Vagina (tissue), 2 donors: ENCODE data around the gene CHAT. TPM values are rescaled to one million over a fixed set of nuclear protein-coding genes. Genes with fewer than 3 reads are reported as not detected.

ENCODE experiments used
- DNase-seq, 2 donors: peaks; one replicate each; pipeline ENCODE4 v3.0.0-alpha.2; 2017; ENCODE audit errors: extremely low spot score in 2 of 2
- H3K27ac ChIP-seq: fragments of 200-600 bp; sonication (generic); one replicate; pipeline ENCODE4 v1.5.1; 2019
- H3K27me3 ChIP-seq: fragments of 200-600 bp; sonication (generic); one replicate; pipeline ENCODE4 v1.5.1; 2019
- H3K36me3 ChIP-seq, 2 donors: fragments of 200-600 bp; sonication (generic); one replicate each; pipeline ENCODE4 v1.5.1; 2017 to 2019
- H3K4me1 ChIP-seq: fragments of 200-600 bp; sonication (generic); one replicate; pipeline ENCODE4 v1.5.1; 2019
- H3K4me3 ChIP-seq, 2 donors: fragments of 200-600 bp; sonication (generic); 1 replicate in 1 of 2; 2 replicates in 1 of 2; pipeline ENCODE4 v1.5.1; 2016 to 2019
- H3K9me3 ChIP-seq: fragments of 200-600 bp; sonication (generic); one replicate; pipeline ENCODE4 v1.5.1; 2019
- CTCF ChIP-seq, 3 experiments: fragments of 450-650 bp in 2 of 3; fragments of 200-600 bp in 1 of 3; sonication (generic) in 1 of 3; IDR thresholded peaks; one replicate each; pipeline ENCODE4 v1.5.1; 2017 to 2019; ENCODE audit warnings: antibody characterized with exemption in 3 of 3, mild to moderate bottlenecking in 2 of 3, moderate library complexity in 2 of 3
- POLR2A ChIP-seq, 2 donors: fragments of 450-650 bp; IDR thresholded peaks; one replicate each; pipeline ENCODE4 v1.6.1; 2017; ENCODE audit warnings: antibody characterized with exemption in 2 of 2, mild to moderate bottlenecking in 2 of 2, moderate library complexity in 2 of 2
- POLR2AphosphoS5 ChIP-seq, 2 donors: sonication (generic); formaldehyde crosslinking; IDR thresholded peaks; one replicate each; pipeline ENCODE4 v1.9.0; 2017; ENCODE audit warnings: antibody characterized with exemption in 2 of 2, mild to moderate bottlenecking in 2 of 2, low read depth in 1 of 2; ENCODE audit not compliant: insufficient read depth in 1 of 2
- intact Hi-C: fragments of 100-400 bp; cut with DNase I; formaldehyde crosslinking; loops from one replicate; pipeline ENCODE4 v1.15.1; 2023
- total RNA-seq: library from RNA; depleted of rRNA; stranded (reverse); fragments of >200 nt; gene quantifications from one replicate; pipeline ENCODE4 v1.2.3, GENCODE V29; 2016

The CHAT gene
- total RNA-seq, 1 donor from 2014 or later: not detected

- no peak overlapping the region for H3K4me3 ChIP-seq
- no peak overlapping the region for H3K27ac ChIP-seq
- DNase-seq: no peak
- TF ChIP-seq POLR2AphosphoS5 (IDR thresholded peaks at IDR 0.05; ENCODE audit: insufficient read depth in 1 of 2, low read depth in 1 of 2) (no peak), POLR2A (IDR thresholded peaks at IDR 0.05) (no peak), CTCF (IDR thresholded peaks at IDR 0.05) (no peak)
- no peaks in the 10 kb centered on the region for H3K27me3 ChIP-seq
- no peaks in the 10 kb centered on the region for H3K36me3 ChIP-seq
- H3K4me1 ChIP-seq: no peaks in the 10 kb centered on the region
- intact Hi-C loops: no loop called here
- H3K9me3 ChIP-seq: no peaks in the 10 kb centered on the region
These were observed 18.8 kb downstream of the CHAT start for GRCh38 chr10:49632406-49633317.

- TF ChIP-seq POLR2A (IDR thresholded peaks at IDR 0.05) (no peak), POLR2AphosphoS5 (IDR thresholded peaks at IDR 0.05; ENCODE audit: insufficient read depth in 1 of 2, low read depth in 1 of 2) (no peak), CTCF (IDR thresholded peaks at IDR 0.05) (no peak)
- H3K27ac ChIP-seq: no peak overlapping the region
- H3K4me1 ChIP-seq: no peaks in the 10 kb centered on the region
- intact Hi-C loops: no loop called here
- H3K4me3 ChIP-seq: no peak overlapping the region
- H3K36me3 ChIP-seq: no peaks in the 10 kb centered on the region
- DNase-seq: no peak
- H3K9me3 ChIP-seq: no peaks in the 10 kb centered on the region
- H3K27me3 ChIP-seq: no peaks in the 10 kb centered on the region
These were observed 19.7 kb downstream of the CHAT start for GRCh38 chr10:49633327-49634068.

GRCh38 chr10:49634069-49634660 lies 20.3 kb downstream of the CHAT start:
- no peaks in the 10 kb centered on the region for H3K9me3 ChIP-seq
- no peak for DNase-seq
- H3K4me1 ChIP-seq: no peaks in the 10 kb centered on the region
- TF ChIP-seq POLR2AphosphoS5 (IDR thresholded peaks at IDR 0.05; ENCODE audit: insufficient read depth in 1 of 2, low read depth in 1 of 2) (no peak), CTCF (IDR thresholded peaks at IDR 0.05) (no peak), POLR2A (IDR thresholded peaks at IDR 0.05) (no peak)
- H3K27ac ChIP-seq: no peak overlapping the region
- H3K27me3 ChIP-seq: no peaks in the 10 kb centered on the region
- H3K4me3 ChIP-seq: no peak overlapping the region
- intact Hi-C loops: no loop called here
- no peaks in the 10 kb centered on the region for H3K36me3 ChIP-seq

- DNase-seq: no peak
- TF ChIP-seq POLR2AphosphoS5 (IDR thresholded peaks at IDR 0.05; ENCODE audit: insufficient read depth in 1 of 2, low read depth in 1 of 2) (no peak), POLR2A (IDR thresholded peaks at IDR 0.05) (no peak), CTCF (IDR thresholded peaks at IDR 0.05) (no peak)
- no peak overlapping the region for H3K27ac ChIP-seq
- no peak overlapping the region for H3K4me3 ChIP-seq
- no peaks in the 10 kb centered on the region for H3K9me3 ChIP-seq
- no peaks in the 10 kb centered on the region for H3K4me1 ChIP-seq
- no peaks in the 10 kb centered on the region for H3K36me3 ChIP-seq
- H3K27me3 ChIP-seq: no peaks in the 10 kb centered on the region
- intact Hi-C loops: no loop called here
These were observed 28.5 kb downstream of the CHAT start for GRCh38 chr10:49642311-49642710.
